Adrenal gland (tissue), 12 donors: ENCODE data around the gene NEU4. TPM values are rescaled to one million over a fixed set of nuclear protein-coding genes. Genes with fewer than 3 reads are reported as not detected.

Experiments used
- DNase-seq, 7 donors: peaks; one replicate each; pipeline ENCODE4 v3.0.0-alpha.2; 2019 to 2020
- H3K27ac ChIP-seq, 5 donors: fragments of 200-600 bp; sonication (generic) in 4 of 5; 1 replicate in 3 of 5; 2 replicates in 2 of 5; pipeline versions ENCODE4 v1.5.1 to v1.8.0; 2016 to 2020; ENCODE audit warnings: mild to moderate bottlenecking in 1 of 5
- H3K27me3 ChIP-seq: fragments of 200-600 bp; 2 replicates; pipeline ENCODE4 v1.8.0; 2021
- H3K36me3 ChIP-seq, 2 donors: fragments of 200-600 bp; replicated peaks in 1 of 2; 1 replicate in 1 of 2; 2 replicates in 1 of 2; pipeline versions ENCODE4 v1.5.1 to v1.8.0; 2018 to 2022
- H3K4me1 ChIP-seq, 2 donors: fragments of 200-600 bp; replicated peaks in 1 of 2; 1 replicate in 1 of 2; 2 replicates in 1 of 2; pipeline versions ENCODE4 v1.5.1 to v1.8.0; 2018 to 2021
- H3K4me3 ChIP-seq, 4 donors: fragments of 200-600 bp; sonication (generic) in 3 of 4; one replicate each; pipeline ENCODE4 v1.5.1; 2016 to 2018
- H3K9me3 ChIP-seq, 3 donors: fragments of 200-600 bp; sonication (generic) in 1 of 3; replicated peaks in 1 of 3; 1 replicate in 2 of 3; 2 replicates in 1 of 3; pipeline versions ENCODE4 v1.5.1 to v1.8.0; 2016 to 2021
- CTCF ChIP-seq, 6 experiments: fragments of 450-650 bp in 4 of 6; fragments of 200-600 bp in 2 of 6; sonication (generic) in 1 of 6; IDR thresholded peaks; 1 replicate in 5 of 6; 2 replicates in 1 of 6; pipeline versions ENCODE4 v1.5.1 to v1.8.0; 2016 to 2021; ENCODE audit warnings: antibody characterized with exemption in 6 of 6, mild to moderate bottlenecking in 2 of 6, moderate library complexity in 1 of 6
- POLR2A ChIP-seq, 2 donors: fragments of 450-650 bp; IDR thresholded peaks; one replicate each; pipeline ENCODE4 v1.6.1; 2017; ENCODE audit warnings: antibody characterized with exemption in 2 of 2, mild to moderate bottlenecking in 2 of 2, moderate library complexity in 1 of 2
- WGBS, 4 donors: extraction: QIAGEN DNeasy Blood & Tissue Kit in 2 of 4; methylation state at CpG; one replicate each; pipeline versions ENCODE4 v1.1.5 to v1.1.7; 2013 to 2017; 5-methylcytosine and 5-hydroxymethylcytosine counted together
- intact Hi-C, 2 donors: fragments of 100-400 bp; cut with DNase I; formaldehyde crosslinking; loops; one replicate each; pipeline versions ENCODE4 v1.14.1 to v1.15.0; 2022 to 2023
- polyA plus RNA-seq, 3 donors: library from polyadenylated mRNA; stranded (reverse); fragments of 200-250 nt in 2 of 3; fragments of 350-450 nt in 1 of 3; fragmentation: Illumina TruSeq in 1 of 3; extraction: RNeasy Lipid Tissue Mini Kit (QIAGEN cat#74804) in 1 of 3; gene quantifications; one replicate each; pipeline ENCODE4 v1.2.3, GENCODE V29; 2013 to 2014
- total RNA-seq, 9 donors: library from RNA; depleted of rRNA in 4 of 9; stranded (reverse); fragments of >200 nt in 4 of 9; fragments of 120-200 nt in 1 of 9; fragmentation: NEBNext Ultra II Directional in 1 of 9; extraction: Animal tissue kit (Norgen Biotek cat#: 25700) in 1 of 9; gene quantifications; one replicate each; pipeline versions ENCODE4 v1.1.0 to v1.2.4, GENCODE V29; 2013 to 2023
- donor health status: healthy with polysubstance abuse.
- donor health status: Bipolar disorder and iron deficiency.
- donor health status: DM: yes; HTN: yes; CAD: no.
- donor health status: DM: no; HTN: no; CAD: no.
- donor health status: DM: no; HTN: no; CAD: no.
- donor health status: DM: yes; HTN: yes; CAD: no.

NEU4 gene
- total and polyA plus RNA-seq, 12 donors: 0.17 to 2.3 (median 0.37) TPM; not detected in 3

GRCh38 chr2:241860184-241861078, 51.4 kb downstream of the NEU4 start:
- Histone ChIP-seq H3K9me3 (no peaks in the 10 kb centered on the region), H3K4me3 (no peak overlapping the region), H3K36me3 (no peaks in the 10 kb centered on the region), H3K27me3 (peaks cover 7% of the 10 kb centered on the region), H3K4me1 (peaks cover 0 to 15% of the 10 kb centered on the region in 2 donors), H3K27ac (peak overlapping the region in 3 of 5 donors; percentile 35 to 88 (median 88))
- 88 to 96% (median 92%) methylated on average over 5 to 10 of the region's 10 CpGs for WGBS, 4 donors
- peak in 1 of 7 donors; percentile 6 for DNase-seq
- TF ChIP-seq CTCF (IDR thresholded peaks at IDR 0.05) (no peak), POLR2A (IDR thresholded peaks at IDR 0.05) (no peak)
- intact Hi-C loops: no loop called here

- H3K27me3 ChIP-seq: peaks cover 7% of the 10 kb centered on the region
- DNase-seq: no peak
- WGBS, 4 donors: 88 to 94% (median 93%) methylated on average over 1 of the region's 1 CpG
- peaks cover 0 to 15% of the 10 kb centered on the region in 2 donors for H3K4me1 ChIP-seq
- no peaks in the 10 kb centered on the region for H3K9me3 ChIP-seq
- no peak overlapping the region for H3K4me3 ChIP-seq
- no peak overlapping the region for H3K27ac ChIP-seq
- intact Hi-C loops: no loop called here
- H3K36me3 ChIP-seq: no peaks in the 10 kb centered on the region
- TF ChIP-seq POLR2A (IDR thresholded peaks at IDR 0.05) (no peak), CTCF (IDR thresholded peaks at IDR 0.05) (no peak)
Measured at GRCh38 chr2:241861264-241861663, 52.3 kb downstream of the NEU4 start.

GRCh38 chr2:241862093-241862492, 53.1 kb downstream of the NEU4 start:
- no peak overlapping the region for H3K4me3 ChIP-seq
- H3K4me1 ChIP-seq: peaks cover 0 to 15% of the 10 kb centered on the region in 2 donors
- intact Hi-C loops: no loop called here
- DNase-seq: peak in 1 of 7 donors; percentile 8
- H3K36me3 ChIP-seq: no peaks in the 10 kb centered on the region
- H3K27me3 ChIP-seq: peaks cover 15% of the 10 kb centered on the region
- no peaks in the 10 kb centered on the region for H3K9me3 ChIP-seq
- H3K27ac ChIP-seq: no peak overlapping the region
- WGBS, 4 donors: 81 to 87% (median 85%) methylated on average over 8 of the region's 8 CpGs
- TF ChIP-seq POLR2A (IDR thresholded peaks at IDR 0.05) (no peak), CTCF (IDR thresholded peaks at IDR 0.05) (no peak)

- Histone ChIP-seq H3K36me3 (no peaks in the 10 kb centered on the region), H3K4me3 (no peak overlapping the region), H3K27me3 (peaks cover 19% of the 10 kb centered on the region), H3K27ac (peak overlapping the region in 1 of 5 donors; percentile 34), H3K4me1 (peaks cover 0 to 15% of the 10 kb centered on the region in 2 donors), H3K9me3 (no peaks in the 10 kb centered on the region)
- no peak for DNase-seq
- intact Hi-C loops: no loop called here
- 83 to 89% (median 86%) methylated on average over 16 to 22 of the region's 22 CpGs for WGBS, 4 donors
- no peak for TF ChIP-seq POLR2A (IDR thresholded peaks at IDR 0.05)
- TF ChIP-seq CTCF (IDR thresholded peaks at IDR 0.05): no peak
Measured at GRCh38 chr2:241862775-241863535, 54.0 kb downstream of the NEU4 start.
